IPS DF 6.9 (cell line): Measurements from ENCODE around the gene CAPN7.

ENCODE experiments used
- DNase-seq: peaks from one replicate; pipeline ENCODE4 v3.0.0-alpha.2; 2013; ENCODE audit warnings: low read depth, low spot score
- H3K27ac ChIP-seq: one replicate; pipeline ENCODE4 v1.5.1; 2013; ENCODE audit warnings: low read length, control low read depth
- H3K27me3 ChIP-seq: 2 replicates; pipeline ENCODE4 v1.6.1; 2013; ENCODE audit warnings: mild to moderate bottlenecking, low read length; ENCODE audit not compliant: control insufficient read depth, insufficient read depth
- H3K36me3 ChIP-seq: 2 replicates; pipeline ENCODE4 v1.6.1; 2013; ENCODE audit warnings: low read length; ENCODE audit not compliant: control insufficient read depth, insufficient read depth
- H3K4me1 ChIP-seq: 2 replicates; pipeline ENCODE4 v1.6.1; 2013; ENCODE audit warnings: low read length; ENCODE audit not compliant: control insufficient read depth, insufficient read depth
- H3K4me3 ChIP-seq: 2 replicates; pipeline ENCODE4 v1.5.1; 2013; ENCODE audit warnings: mild to moderate bottlenecking, low read length
- H3K9me3 ChIP-seq: 2 replicates; pipeline ENCODE4 v1.6.1; 2013; ENCODE audit warnings: low read length, inconsistent platforms; ENCODE audit not compliant: control insufficient read depth, insufficient read depth
- WGBS: extraction: QIAGEN DNeasy Blood & Tissue Kit; methylation state at CpG from one replicate; pipeline ENCODE4 v1.1.7; 2013; ENCODE audit warnings: mixed read lengths, missing lambda C conversion rate; ENCODE audit not compliant: insufficient read length, insufficient coverage; 5-methylcytosine and 5-hydroxymethylcytosine counted together

CAPN7 gene

GRCh38 chr3:15246186-15246585 is 40.1 kb downstream of the CAPN7 start:
- Histone ChIP-seq H3K36me3 (no peaks in the 10 kb centered on the region), H3K27ac (no peak overlapping the region), H3K4me3 (no peak overlapping the region), H3K9me3 (no peaks in the 10 kb centered on the region), H3K27me3 (no peaks in the 10 kb centered on the region), H3K4me1 (no peaks in the 10 kb centered on the region; the same call in 1 of the 2 replicates)
- no peak for DNase-seq
- WGBS: no CpG with 5 or more reads among the region's 2 CpGs

GRCh38 chr3:15253023-15253697 is 47.1 kb downstream of the CAPN7 start:
- Histone ChIP-seq H3K27ac (no peak overlapping the region), H3K9me3 (no peaks in the 10 kb centered on the region), H3K4me3 (no peak overlapping the region), H3K27me3 (no peaks in the 10 kb centered on the region), H3K4me1 (no peaks in the 10 kb centered on the region; the same call in 1 of the 2 replicates), H3K36me3 (peaks cover 7% of the 10 kb centered on the region)
- no peak for DNase-seq
- WGBS: no CpG with 5 or more reads among the region's 7 CpGs

- Histone ChIP-seq H3K4me1 (no peaks in the 10 kb centered on the region), H3K4me3 (no peak overlapping the region), H3K9me3 (no peaks in the 10 kb centered on the region), H3K36me3 (peaks cover 7% of the 10 kb centered on the region), H3K27ac (no peak overlapping the region), H3K27me3 (no peaks in the 10 kb centered on the region)
- no peak for DNase-seq
- no CpG with 5 or more reads among the region's 2 CpGs for WGBS
Measured at GRCh38 chr3:15255215-15255614, 49.2 kb downstream of the CAPN7 start.

GRCh38 chr3:15256861-15257341 is 50.9 kb downstream of the CAPN7 start:
- no peak for DNase-seq
- H3K27me3 ChIP-seq: no peaks in the 10 kb centered on the region
- no CpG with 5 or more reads among the region's 8 CpGs for WGBS
- H3K4me3 ChIP-seq: no peak overlapping the region
- no peaks in the 10 kb centered on the region for H3K9me3 ChIP-seq
- no peaks in the 10 kb centered on the region for H3K4me1 ChIP-seq
- H3K27ac ChIP-seq: no peak overlapping the region
- peaks cover 7% of the 10 kb centered on the region for H3K36me3 ChIP-seq

- WGBS: no CpG with 5 or more reads among the region's 7 CpGs
- Histone ChIP-seq H3K27me3 (no peaks in the 10 kb centered on the region), H3K36me3 (peaks cover 7% of the 10 kb centered on the region), H3K4me1 (no peaks in the 10 kb centered on the region), H3K9me3 (no peaks in the 10 kb centered on the region), H3K27ac (no peak overlapping the region), H3K4me3 (no peak overlapping the region)
- no peak for DNase-seq
Measured at GRCh38 chr3:15258720-15259119, 52.7 kb downstream of the CAPN7 start.

GRCh38 chr3:15260531-15260930 is 54.5 kb downstream of the CAPN7 start:
- Histone ChIP-seq H3K27ac (no peak overlapping the region), H3K36me3 (peaks cover 7% of the 10 kb centered on the region), H3K27me3 (no peaks in the 10 kb centered on the region), H3K4me3 (no peak overlapping the region), H3K4me1 (no peaks in the 10 kb centered on the region), H3K9me3 (no peaks in the 10 kb centered on the region)
- DNase-seq: no peak
- WGBS: no CpG with 5 or more reads among the region's 4 CpGs

- Histone ChIP-seq H3K36me3 (peaks cover 5% of the 10 kb centered on the region), H3K4me3 (no peak overlapping the region), H3K27ac (no peak overlapping the region), H3K9me3 (no peaks in the 10 kb centered on the region), H3K4me1 (no peaks in the 10 kb centered on the region), H3K27me3 (no peaks in the 10 kb centered on the region)
- no peak for DNase-seq
Measured at GRCh38 chr3:15261274-15261673, 55.2 kb downstream of the CAPN7 start.

- peaks cover under 1% of the 10 kb centered on the region for H3K36me3 ChIP-seq
- no peaks in the 10 kb centered on the region for H3K27me3 ChIP-seq
- H3K27ac ChIP-seq: no peak overlapping the region
- no peaks in the 10 kb centered on the region for H3K9me3 ChIP-seq
- H3K4me1 ChIP-seq: no peaks in the 10 kb centered on the region
- no peak overlapping the region for H3K4me3 ChIP-seq
- DNase-seq: no peak
- no CpG with 5 or more reads among the region's 9 CpGs for WGBS
Measured at GRCh38 chr3:15262021-15262420, 56.0 kb downstream of the CAPN7 start.

- Histone ChIP-seq H3K27ac (no peak overlapping the region), H3K36me3 (no peaks in the 10 kb centered on the region), H3K9me3 (no peaks in the 10 kb centered on the region), H3K27me3 (no peaks in the 10 kb centered on the region), H3K4me3 (no peak overlapping the region), H3K4me1 (no peaks in the 10 kb centered on the region)
- no peak for DNase-seq
- no CpG with 5 or more reads among the region's 4 CpGs for WGBS
Measured at GRCh38 chr3:15263120-15263519, 57.1 kb downstream of the CAPN7 start.

- Histone ChIP-seq H3K27ac (no peak overlapping the region), H3K27me3 (no peaks in the 10 kb centered on the region), H3K4me3 (no peak overlapping the region), H3K36me3 (no peaks in the 10 kb centered on the region), H3K4me1 (no peaks in the 10 kb centered on the region), H3K9me3 (no peaks in the 10 kb centered on the region)
- no peak for DNase-seq
- WGBS: no CpG with 5 or more reads among the region's 2 CpGs
Measured at GRCh38 chr3:15263926-15264325, 57.9 kb downstream of the CAPN7 start.

GRCh38 chr3:15264486-15264885 is 58.4 kb downstream of the CAPN7 start:
- no peaks in the 10 kb centered on the region for H3K36me3 ChIP-seq
- DNase-seq: no peak
- H3K4me1 ChIP-seq: peaks cover 3% of the 10 kb centered on the region; the same call in 1 of the 2 replicates
- H3K27me3 ChIP-seq: no peaks in the 10 kb centered on the region
- WGBS: no CpG with 5 or more reads among the region's 2 CpGs
- H3K27ac ChIP-seq: no peak overlapping the region
- H3K4me3 ChIP-seq: no peak overlapping the region
- H3K9me3 ChIP-seq: no peaks in the 10 kb centered on the region
